Measurements from ENCODE around the gene RMI2.

- TF ChIP-seq BHLHE40 (IDR thresholded peaks at IDR 0.05; ENCODE audit: borderline replicate concordance), result no peak
- TF ChIP-seq FOXM1 (IDR thresholded peaks at IDR 0.05; ENCODE audit: borderline replicate concordance), result no peak
- TF ChIP-seq FOXK2 (IDR thresholded peaks at IDR 0.05), result no peak
- TF ChIP-seq SP1 (IDR thresholded peaks at IDR 0.05), result no peak
- TF ChIP-seq ELF4 (IDR thresholded peaks at IDR 0.05), result no peak
Measured at GRCh38 chr16:11310997-11311561, 34.2 kb upstream of the RMI2 start.

All from HEK293T (cell line).